A204.1 (cell line): ENCODE results near the gene GJA4.

Experiments
- FAIRE-seq: peaks from 2 replicates; lab custom pipeline; 2012; peaks lifted over from hg19 to GRCh38; lab: Jason Lieb, UNC

Gene GJA4

DNA sequence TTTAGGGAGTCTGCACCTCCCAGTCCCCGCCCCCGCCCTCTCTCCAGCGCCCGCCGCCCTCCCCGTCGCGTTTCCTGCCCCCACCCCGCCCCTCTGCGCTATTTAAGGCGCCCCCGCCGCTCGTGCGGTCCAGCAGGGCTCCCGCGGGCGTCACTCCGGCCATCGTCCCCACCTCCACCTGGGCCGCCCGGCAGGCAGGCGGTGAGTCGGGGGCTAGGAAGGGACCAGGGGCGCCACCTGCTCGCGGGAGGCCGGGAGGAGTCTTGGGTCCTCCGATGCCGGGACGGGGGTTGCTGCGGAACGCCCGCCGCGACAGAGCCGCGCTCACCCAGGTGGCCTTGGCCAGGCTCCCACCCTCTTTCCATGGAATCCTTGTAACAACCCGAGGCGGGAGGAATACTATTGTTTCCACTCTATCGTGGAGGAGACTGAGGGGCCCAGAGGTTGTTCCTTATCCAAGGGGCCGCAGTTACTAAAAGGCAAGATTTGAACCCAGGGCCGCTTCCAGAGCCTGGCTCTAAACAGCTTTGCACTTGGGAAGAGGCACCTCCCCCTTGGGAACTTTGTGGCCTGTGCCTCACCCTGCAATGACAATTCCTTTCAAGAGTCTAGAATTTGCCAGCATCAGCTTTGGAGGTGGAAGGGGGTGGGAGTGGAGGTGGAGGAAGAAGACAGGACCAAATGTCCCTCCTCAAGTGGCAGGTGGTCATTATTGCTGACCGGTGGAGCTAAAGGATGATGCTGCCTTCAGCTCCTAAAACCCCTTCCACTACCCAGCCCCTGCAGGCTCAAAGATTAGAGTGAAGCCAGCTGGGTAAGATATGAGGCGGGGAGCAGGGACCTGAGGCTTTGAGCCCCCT lies at the start of gene GJA4:
TSS of gene GJA4 (plus strand) at position 132 of the 860 bp plus-strand sequence. CDS start 1,215 bp downstream, outside the sequence.
- FAIRE-seq, result no peak

DNA sequence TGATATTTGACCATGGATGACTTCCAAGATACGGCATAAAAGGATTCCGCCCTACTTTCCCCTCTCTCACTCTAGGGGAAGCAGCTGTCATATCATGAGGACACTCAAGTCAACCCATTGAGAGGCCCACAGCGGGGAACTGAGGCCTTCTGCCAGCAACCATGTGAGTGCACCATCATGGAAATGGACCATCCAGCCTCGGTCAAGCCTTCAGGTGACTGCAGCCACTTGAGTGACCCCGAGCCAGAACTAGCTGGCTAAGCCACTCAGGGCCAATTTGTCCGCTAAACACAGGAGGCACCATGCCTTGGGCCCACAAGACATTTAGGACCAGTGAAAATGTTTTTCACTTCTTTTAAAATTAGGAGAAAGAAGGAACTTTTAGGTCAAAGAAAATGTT lies 49.0 kb upstream of the GJA4 start:
- no peak for FAIRE-seq

DNA sequence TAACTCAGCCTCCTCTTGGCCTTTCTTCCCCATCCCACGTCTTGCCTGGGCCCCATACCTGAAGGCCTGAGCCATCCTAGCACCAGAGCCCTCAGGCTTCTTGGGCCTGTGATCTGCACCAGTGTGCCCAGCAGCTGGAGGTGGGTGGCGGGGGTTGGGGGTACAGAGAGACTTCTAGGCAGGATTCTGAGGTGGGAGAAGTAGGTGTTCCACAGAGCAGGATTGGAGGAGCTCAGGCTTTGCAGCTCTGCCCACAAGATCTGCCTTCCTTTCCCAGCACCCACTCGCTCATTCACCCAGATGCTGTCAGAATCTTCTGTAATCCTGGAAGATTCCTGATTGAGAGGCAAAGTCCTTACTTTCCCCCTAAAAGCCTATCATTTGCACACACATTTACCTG lies 47.9 kb upstream of the GJA4 start:
- FAIRE-seq, result no peak

DNA sequence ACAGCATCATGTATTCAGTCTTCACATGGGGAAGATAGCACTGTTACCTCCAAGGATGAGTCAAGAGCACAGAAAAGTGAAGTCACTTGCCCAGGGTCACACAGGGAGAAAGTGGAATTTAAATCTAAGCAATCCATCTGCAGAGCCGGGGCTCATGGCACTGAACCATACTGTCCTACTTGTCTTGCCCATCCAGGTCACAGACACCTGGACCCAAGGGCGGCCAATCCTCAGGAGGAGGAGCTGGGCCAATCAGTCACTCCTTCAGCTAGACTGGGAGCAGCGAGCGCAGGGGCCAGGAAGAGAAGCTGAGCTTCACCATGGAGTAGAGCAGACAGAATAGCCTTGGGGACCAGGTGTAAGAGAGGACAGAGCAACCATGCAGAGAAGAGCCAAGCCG lies 47.1 kb upstream of the GJA4 start:
- no peak for FAIRE-seq

DNA sequence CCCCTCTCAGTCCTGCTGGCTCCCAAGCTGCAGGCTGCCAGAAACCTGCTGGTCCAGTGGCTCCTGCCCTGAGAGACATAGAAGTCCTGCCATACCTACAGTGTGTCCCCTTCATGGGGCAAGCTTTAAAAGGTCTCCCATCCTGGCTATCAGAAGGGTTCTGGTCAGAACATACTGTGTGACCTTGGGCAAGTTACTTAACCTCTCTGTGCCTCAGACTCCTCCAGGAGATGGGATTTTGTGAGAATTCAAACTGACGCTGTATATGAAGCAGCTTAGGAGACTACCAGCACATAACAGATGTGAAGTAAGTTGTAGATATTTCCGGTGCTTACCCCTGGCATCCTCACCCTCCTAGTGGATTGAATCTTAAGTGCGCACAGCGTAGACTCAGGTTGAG lies 46.7 kb upstream of the GJA4 start:
- no peak for FAIRE-seq

DNA sequence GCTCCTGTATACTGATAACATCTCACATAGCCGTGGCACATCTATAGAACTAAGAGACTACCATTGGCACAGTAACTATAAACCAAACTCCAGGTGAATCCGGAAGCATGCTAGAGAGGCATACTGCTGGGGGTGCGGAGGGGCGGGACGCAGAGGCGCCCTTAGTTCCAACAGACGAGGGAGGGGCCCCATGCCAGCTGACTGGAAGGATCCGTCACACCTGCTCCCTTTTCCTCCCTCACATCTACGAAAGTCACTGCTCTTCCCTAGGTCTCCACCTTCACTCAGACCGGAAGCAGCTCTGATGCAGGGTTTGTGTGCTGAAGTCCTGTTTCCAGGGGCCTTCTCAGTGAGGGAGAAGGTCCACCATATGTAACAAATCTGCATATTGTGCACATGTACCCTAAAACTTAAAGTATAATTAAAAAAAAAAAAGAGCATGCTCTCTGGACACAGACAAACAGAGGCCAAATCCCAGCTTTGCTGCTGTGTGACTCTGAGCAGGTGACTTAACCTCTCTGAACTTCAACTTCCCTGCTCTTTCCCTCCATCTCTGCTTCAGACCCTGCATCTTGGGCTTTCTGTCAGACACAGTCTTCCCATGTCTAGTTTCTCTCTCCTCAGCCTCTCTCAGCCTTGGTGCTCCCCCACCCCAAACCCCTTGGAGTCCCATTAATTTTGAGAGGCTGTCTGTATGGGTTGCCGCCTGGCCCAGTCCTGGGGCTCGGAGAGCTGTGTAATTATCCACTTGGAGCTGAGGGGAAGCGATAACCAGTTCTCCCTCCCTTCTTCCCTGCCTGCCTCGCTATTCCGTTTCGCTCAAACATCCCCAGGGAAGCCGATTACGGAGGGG lies 45.8 kb upstream of the GJA4 start:
- no peak for FAIRE-seq

DNA sequence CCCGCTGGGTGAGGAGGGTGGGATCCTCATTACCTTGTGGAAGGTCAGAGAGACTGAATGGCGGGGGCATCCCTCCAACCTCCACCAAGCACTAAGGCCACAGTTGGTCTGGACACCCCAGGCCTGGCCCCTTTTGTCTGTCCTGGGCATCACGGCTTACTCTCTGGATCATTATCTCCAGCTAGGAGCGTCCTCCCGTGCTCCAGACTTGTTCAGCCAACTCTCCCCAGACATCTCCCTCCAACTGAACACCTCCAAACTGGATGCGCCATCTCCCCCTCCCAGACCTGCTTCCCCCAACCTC lies 45.2 kb upstream of the GJA4 start:
- FAIRE-seq, result no peak

DNA sequence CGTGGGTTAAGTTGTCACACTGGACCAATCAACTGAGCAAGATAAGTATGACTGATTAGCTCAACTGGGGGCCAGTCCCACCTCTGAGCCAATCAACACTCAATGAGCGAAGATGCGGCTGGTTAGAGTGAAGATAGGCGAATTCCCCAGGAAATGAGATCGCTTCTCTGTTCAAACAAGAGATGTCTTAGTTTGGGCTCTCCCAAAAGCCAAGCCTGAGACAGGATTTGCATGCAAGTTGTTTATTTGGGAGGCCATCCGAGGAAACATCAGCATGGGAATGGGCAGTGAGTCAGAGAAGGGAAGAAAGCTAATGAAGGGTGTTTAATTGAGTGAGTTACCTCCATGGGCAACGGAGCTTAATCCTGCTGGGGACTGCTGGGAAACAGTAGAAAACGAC lies 42.8 kb upstream of the GJA4 start:
- FAIRE-seq, result no peak

DNA sequence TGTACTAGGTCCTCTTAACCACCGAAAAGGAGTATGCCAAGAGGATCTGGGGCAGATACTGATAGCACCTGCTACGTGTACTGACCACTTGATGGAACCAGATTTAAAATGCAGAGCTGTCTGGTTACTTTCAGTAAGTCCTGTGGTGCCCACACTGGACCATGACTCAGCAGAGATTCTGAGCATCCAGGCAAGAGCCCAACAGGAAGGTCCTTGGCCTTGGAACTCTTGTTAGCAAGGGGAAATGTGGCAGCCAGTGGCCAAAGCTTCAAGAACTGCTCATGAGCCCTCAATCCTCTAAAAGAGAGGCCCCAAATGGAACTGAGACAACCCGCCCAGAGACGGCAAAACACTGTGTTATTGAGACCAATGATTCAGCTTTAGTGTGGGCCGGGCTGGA lies 42.2 kb upstream of the GJA4 start:
- no peak for FAIRE-seq

DNA sequence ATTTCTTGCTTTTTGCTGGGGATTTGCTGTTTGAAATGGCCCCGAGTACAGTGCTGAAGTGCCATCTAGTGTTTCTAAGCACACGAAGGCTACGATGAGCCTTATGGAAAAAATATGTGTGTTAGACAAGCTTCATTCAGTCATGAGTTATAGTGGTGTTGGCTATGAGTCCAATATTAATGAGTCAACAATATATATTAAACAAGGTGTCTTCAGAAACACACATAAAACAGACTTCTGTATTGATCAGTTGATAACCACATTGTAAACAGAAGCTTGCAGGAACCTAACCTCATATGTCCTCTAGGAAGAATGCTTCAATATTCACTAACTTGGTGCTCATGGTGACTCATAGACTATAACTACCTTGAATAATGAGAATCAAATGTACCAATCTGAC lies 39.6 kb upstream of the GJA4 start:
- FAIRE-seq, result no peak

DNA sequence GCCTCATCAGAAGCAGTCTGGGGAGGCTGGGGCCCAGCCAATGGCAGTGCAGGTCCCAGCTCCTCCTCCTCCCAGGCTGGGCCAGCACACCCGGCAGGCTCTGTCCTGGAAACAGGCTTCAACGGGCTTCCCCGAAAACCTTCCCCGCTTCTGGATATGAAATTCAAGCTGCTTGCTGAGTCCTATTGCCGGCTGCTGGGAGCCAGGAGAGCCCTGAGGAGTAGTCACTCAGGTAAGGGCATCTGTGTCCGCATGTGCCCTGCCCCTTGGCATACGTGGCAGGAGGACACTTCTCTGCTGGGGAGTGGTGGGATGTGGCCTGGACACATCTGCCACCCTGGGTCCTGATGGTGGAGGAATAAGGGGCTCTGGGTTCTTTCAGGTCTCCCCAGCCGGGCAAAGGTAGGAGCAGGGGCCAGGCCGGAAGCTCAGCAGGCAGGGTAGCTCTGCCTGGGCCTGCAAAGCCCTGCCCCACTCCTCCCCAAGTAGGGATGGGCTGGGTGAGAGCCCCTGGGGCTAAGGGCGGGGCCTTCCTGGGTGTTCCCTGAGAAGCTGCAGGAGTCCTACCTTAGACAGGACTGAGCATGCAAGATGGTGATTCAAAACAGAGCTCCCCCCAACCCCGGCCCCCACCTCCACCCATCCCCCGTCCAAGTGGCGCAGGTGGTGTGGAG lies 37.7 kb upstream of the GJA4 start, which contains the start of gene GJB5:
TSS of gene GJB5 (plus strand) at position 84 of the 674 bp plus-strand sequence. CDS start 2,284 bp downstream, outside the sequence.
- no peak for FAIRE-seq

DNA sequence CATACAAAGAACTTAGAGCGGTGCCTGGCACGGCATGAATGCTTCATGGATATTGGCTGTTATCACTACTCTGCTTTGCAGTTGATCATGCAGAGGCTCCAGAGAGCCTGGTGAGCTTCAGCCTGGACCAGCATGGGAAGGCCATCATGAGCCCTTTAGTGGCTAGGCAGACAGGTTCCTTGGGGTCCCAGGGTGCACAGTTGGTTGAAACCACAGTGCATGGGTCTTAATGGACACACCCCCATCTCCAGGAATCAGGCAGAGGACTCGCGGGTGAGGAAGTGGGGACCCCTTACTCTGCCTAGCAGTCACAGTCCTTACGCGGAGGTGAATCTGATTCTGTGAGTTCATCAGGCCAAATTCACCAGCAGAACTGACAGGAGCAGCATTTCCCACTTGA lies 36.8 kb upstream of the GJA4 start:
- no peak for FAIRE-seq

DNA sequence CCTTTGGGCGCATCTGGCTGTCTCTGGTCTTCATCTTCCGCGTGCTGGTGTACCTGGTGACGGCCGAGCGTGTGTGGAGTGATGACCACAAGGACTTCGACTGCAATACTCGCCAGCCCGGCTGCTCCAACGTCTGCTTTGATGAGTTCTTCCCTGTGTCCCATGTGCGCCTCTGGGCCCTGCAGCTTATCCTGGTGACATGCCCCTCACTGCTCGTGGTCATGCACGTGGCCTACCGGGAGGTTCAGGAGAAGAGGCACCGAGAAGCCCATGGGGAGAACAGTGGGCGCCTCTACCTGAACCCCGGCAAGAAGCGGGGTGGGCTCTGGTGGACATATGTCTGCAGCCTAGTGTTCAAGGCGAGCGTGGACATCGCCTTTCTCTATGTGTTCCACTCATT lies 35.4 kb upstream of the GJA4 start:
- no peak for FAIRE-seq

DNA sequence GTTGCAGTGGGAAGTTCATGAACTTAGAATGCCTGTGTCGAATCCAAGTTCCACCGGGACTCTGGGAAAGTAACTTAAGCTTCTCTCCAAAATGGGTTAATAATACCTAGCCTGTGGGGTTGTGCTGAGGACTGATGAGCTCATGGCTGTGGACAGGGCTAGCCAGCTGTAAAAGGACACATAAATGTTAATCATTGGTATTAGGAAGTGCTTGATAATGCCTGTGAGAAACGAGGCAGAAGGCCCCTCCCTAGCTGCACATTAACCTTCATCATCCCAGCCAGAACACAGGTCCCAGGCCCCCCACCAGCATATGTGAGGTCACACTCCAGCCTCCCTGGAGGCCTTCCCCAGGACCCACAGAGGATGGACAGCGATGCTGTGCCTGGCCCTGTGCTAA lies 34.0 kb upstream of the GJA4 start:
- FAIRE-seq, result no peak

DNA sequence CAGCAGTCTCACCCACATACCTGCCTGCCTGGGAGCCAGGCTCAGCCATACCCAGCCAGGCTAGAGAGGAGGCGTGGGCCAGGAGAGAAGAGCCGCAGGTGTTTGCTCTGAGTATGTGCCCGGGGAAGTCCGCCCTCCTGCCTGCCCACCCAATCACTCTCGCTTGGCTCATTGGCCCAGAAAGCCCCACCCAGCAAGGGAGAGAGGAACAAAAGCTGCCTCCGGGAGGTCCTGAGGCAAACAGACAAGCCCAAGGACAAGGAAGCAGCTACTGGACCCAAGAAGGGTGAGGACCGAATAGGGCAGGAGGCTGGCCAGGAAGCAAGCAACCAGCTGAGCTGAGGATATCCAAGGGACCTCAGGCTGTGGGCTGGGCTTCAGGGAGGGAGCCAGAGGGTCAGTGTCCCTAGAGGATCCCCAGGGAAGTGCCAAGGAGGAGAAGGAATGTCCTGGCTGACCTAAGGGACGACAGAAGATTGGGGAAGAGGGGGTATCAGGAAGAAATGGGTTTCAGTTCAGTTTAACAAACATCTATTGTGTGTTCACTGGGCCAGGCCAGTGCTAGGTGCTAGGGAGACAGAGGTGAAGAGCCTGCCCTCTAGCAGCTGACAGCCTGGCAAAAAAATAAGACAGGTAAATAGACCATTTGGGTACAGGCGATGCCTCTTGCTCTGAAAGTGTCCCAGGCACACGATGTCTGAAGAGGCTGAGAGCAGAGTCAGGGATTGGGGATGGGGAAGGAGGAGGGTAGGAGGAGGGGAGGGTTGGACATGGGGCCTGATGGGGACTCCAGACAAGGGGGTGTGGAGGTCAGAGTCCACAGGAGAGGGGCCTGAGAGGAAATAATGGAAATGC lies 33.1 kb upstream of the GJA4 start, which contains the start of gene GJB4:
TSS of gene GJB4 (plus strand) at position 238 of the 855 bp plus-strand sequence. CDS start 1,515 bp downstream, outside the sequence.
- FAIRE-seq, result no peak

DNA sequence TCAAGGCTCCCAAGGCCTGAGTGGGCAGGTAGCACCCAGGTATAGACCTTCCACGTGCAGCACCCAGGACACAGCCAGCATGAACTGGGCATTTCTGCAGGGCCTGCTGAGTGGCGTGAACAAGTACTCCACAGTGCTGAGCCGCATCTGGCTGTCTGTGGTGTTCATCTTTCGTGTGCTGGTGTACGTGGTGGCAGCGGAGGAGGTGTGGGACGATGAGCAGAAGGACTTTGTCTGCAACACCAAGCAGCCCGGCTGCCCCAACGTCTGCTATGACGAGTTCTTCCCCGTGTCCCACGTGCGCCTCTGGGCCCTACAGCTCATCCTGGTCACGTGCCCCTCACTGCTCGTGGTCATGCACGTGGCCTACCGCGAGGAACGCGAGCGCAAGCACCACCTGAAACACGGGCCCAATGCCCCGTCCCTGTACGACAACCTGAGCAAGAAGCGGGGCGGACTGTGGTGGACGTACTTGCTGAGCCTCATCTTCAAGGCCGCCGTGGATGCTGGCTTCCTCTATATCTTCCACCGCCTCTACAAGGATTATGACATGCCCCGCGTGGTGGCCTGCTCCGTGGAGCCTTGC lies 31.5 kb upstream of the GJA4 start:
- no peak for FAIRE-seq

DNA sequence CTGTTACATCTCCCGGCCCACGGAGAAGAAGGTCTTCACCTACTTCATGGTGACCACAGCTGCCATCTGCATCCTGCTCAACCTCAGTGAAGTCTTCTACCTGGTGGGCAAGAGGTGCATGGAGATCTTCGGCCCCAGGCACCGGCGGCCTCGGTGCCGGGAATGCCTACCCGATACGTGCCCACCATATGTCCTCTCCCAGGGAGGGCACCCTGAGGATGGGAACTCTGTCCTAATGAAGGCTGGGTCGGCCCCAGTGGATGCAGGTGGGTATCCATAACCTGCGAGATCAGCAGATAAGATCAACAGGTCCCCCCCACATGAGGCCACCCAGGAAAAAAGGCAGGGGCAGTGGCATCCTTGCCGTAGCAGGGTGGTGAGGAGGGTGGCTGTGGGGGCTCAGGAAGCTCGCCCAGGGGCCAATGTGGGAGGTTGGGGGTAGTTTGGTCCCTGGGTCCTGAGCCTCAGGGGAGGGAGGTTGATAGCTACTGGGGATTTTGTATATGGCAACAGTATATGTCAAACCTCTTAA lies 31.0 kb upstream of the GJA4 start:
- no peak for FAIRE-seq

DNA sequence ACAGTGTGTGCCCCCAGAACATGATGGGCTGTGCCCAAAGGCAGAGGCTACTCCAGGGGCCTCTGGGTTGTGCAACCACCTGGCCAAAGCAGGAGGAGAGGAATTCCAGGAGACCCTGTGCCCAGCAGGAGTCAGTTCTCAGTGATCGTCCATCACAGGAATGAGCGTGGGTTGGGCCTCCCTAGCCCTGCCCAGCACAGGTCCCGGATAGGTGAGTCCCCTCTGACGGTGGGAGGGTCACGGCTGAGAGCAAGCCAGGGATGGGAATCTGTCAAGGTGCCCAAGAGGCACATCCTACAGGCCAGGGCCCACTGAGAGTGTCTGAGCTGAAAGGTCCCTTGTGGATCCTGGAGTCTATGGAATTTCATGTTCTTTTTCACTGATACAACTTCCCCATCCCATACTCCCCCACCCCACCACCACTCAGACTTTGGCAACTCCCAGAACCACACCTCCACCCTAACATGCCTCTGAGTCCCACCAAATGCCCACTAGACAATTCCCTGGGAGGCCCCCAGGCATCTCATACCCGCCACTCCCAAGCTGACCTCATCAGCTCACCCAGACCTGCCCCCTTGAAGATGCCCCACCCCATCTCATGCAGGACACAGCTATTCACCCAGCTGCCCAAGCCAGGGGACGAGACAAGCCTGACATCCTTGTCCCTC lies 30.2 kb upstream of the GJA4 start:
- FAIRE-seq, result no peak

DNA sequence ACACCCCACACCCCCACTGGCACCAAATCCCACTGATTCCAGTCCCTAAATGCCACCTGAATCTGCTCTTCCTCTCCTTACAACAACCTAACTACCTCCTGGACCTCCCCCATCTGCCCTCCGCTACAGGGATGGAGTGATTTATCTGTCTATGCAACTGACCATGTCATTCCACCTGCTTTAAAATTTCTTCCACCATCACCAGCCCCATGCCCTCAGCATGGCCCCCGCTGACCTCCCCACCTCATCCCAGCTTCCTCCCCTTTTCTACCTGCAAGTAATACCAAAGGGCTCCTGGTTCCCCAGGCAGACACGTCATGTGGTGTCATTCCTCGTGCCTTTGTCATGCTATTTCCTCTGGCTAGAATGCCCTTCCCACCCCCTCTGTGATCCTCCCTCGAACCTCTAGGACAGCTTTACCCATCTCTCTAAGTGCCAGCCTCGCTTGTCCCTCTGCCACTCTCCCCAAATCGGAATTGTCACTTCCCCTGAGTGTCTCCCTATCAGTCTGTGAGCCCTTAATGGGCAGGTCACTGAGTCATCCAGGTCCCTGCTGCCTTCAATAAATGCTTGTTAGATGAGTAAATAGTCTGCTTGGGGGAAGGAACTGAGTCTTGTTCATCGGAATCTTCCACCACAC lies 29.5 kb upstream of the GJA4 start:
- no peak for FAIRE-seq

DNA sequence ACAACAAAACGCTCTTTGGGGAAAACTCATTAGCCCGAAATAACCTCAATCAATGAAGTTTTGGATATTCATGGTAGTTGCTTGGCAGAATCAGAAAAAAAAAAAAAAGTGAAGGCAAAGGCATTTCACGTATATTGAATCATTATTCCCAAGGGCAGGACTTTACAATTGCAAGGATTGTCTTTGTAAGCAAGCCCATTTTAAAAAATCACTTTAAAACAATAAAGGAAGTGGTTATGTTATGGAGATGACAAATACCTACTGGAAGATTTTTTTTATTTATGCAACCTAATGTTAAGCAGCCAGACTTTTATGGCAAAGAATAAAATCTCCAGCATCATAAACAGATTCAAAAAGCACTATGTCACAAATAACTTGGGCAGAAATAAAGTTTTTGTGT lies 23.9 kb upstream of the GJA4 start:
- no peak for FAIRE-seq
